ENCODE measurements around the gene APP.

- TF ChIP-seq, protein P1, sequence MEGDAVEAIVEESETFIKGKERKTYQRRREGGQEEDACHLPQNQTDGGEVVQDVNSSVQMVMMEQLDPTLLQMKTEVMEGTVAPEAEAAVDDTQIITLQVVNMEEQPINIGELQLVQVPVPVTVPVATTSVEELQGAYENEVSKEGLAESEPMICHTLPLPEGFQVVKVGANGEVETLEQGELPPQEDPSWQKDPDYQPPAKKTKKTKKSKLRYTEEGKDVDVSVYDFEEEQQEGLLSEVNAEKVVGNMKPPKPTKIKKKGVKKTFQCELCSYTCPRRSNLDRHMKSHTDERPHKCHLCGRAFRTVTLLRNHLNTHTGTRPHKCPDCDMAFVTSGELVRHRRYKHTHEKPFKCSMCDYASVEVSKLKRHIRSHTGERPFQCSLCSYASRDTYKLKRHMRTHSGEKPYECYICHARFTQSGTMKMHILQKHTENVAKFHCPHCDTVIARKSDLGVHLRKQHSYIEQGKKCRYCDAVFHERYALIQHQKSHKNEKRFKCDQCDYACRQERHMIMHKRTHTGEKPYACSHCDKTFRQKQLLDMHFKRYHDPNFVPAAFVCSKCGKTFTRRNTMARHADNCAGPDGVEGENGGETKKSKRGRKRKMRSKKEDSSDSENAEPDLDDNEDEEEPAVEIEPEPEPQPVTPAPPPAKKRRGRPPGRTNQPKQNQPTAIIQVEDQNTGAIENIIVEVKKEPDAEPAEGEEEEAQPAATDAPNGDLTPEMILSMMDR (IDR thresholded peaks at IDR 0.05; ENCODE audit: insufficient read depth, low read length, poor library complexity, severe bottlenecking): no peak
- TF ChIP-seq EZH2phosphoT487 (conservative IDR thresholded peaks at IDR 0.05; ENCODE audit: low read length): no peak
These were observed 315.0 kb downstream of the APP start for GRCh38 chr21:25855576-25855975.
